ENCODE results near the gene CCL18.
"Not testable (repeated sequence)": the region's sequence is repeated elsewhere in the genome, so short reads cannot be mapped to it uniquely, and the experiment has no call there.

Gene CCL18

GRCh38 chr17:36063786-36064541, at the start of gene CCL18:
Gene CCL18, plus strand, starts transcription at chr17:36064272. Its CDS starts 71 bp downstream, at chr17:36064343.
- H3K9ac ChIP-seq (ENCODE audit: low read length): no peak within 1 kb of the TSS
- no peaks in the 10 kb centered on the region for H3K9me3 ChIP-seq (ENCODE audit: insufficient read depth, low read length)
- H3K79me2 ChIP-seq (ENCODE audit: low read length): no peaks in the 10 kb centered on the region
- H3K4me3 ChIP-seq (ENCODE audit: low read length): no peak within 1 kb of the TSS
- H4K20me1 ChIP-seq (ENCODE audit: insufficient read depth, low read length): no peaks in the 10 kb centered on the region
- H2AFZ ChIP-seq (ENCODE audit: low read depth, low read length): no peak within 1 kb of the TSS
- H3K27ac ChIP-seq (ENCODE audit: low read length): no peak within 1 kb of the TSS
- no peaks in the 10 kb centered on the region for H3K4me1 ChIP-seq (ENCODE audit: low read length)
- H3K4me2 ChIP-seq (ENCODE audit: low read length): no peak within 1 kb of the TSS
- H3K27me3 ChIP-seq (ENCODE audit: low read depth, low read length): peaks cover 38% of the 10 kb centered on the region
- no peaks in the 10 kb centered on the region for H3K36me3 ChIP-seq (replicated peaks; ENCODE audit: low read depth, low read length)
- TF ChIP-seq CTCF (IDR thresholded peaks at IDR 0.05; ENCODE audit: low read depth, low read length) (no peak), EZH2phosphoT487 (IDR thresholded peaks at IDR 0.05; ENCODE audit: low read depth) (no peak)

- Histone ChIP-seq H3K4me2 (ENCODE audit: low read length) (no peak overlapping the region; the same call in 1 of the 2 replicates), H3K4me1 (ENCODE audit: low read length) (peaks cover 21% of the 10 kb centered on the region), H4K20me1 (ENCODE audit: insufficient read depth, low read length) (no peaks in the 10 kb centered on the region), H3K27me3 (ENCODE audit: low read depth, low read length) (peaks cover 14% of the 10 kb centered on the region), H3K4me3 (ENCODE audit: low read length) (no peak overlapping the region), H3K9me3 (ENCODE audit: insufficient read depth, low read length) (no peaks in the 10 kb centered on the region), H3K79me2 (ENCODE audit: low read length) (no peaks in the 10 kb centered on the region), H3K27ac (ENCODE audit: low read length) (no peak overlapping the region), H2AFZ (ENCODE audit: low read depth, low read length) (no peak overlapping the region), H3K9ac (ENCODE audit: low read length) (no peak overlapping the region), H3K36me3 (replicated peaks; ENCODE audit: low read depth, low read length) (no peaks in the 10 kb centered on the region)
- TF ChIP-seq CTCF (IDR thresholded peaks at IDR 0.05; ENCODE audit: low read depth, low read length) (no peak), EZH2phosphoT487 (IDR thresholded peaks at IDR 0.05; ENCODE audit: low read depth) (no peak)
Observed at GRCh38 chr17:36014946-36015345, 49.1 kb upstream of the CCL18 start.

- not testable (repeated sequence) for H3K27ac ChIP-seq (ENCODE audit: low read length); H3K36me3 ChIP-seq (replicated peaks; ENCODE audit: low read depth, low read length); H2AFZ ChIP-seq (ENCODE audit: low read depth, low read length); H3K4me3 ChIP-seq (ENCODE audit: low read length); H4K20me1 ChIP-seq (ENCODE audit: insufficient read depth, low read length); H3K4me2 ChIP-seq (ENCODE audit: low read length); H3K79me2 ChIP-seq (ENCODE audit: low read length); H3K9me3 ChIP-seq (ENCODE audit: insufficient read depth, low read length); H3K9ac ChIP-seq (ENCODE audit: low read length)
- H3K4me1 ChIP-seq (ENCODE audit: low read length): peaks cover 21% of the 10 kb centered on the region
- H3K27me3 ChIP-seq (ENCODE audit: low read depth, low read length): peaks cover 14% of the 10 kb centered on the region
Observed at GRCh38 chr17:36015895-36016294, 48.2 kb upstream of the CCL18 start.

- no peaks in the 10 kb centered on the region for H3K79me2 ChIP-seq (ENCODE audit: low read length)
- no peaks in the 10 kb centered on the region for H3K9me3 ChIP-seq (ENCODE audit: insufficient read depth, low read length)
- no peak overlapping the region for H3K27ac ChIP-seq (ENCODE audit: low read length)
- H4K20me1 ChIP-seq (ENCODE audit: insufficient read depth, low read length): no peaks in the 10 kb centered on the region
- H3K4me2 ChIP-seq (ENCODE audit: low read length): no peak overlapping the region
- TF ChIP-seq EZH2phosphoT487 (IDR thresholded peaks at IDR 0.05; ENCODE audit: low read depth): no peak
- TF ChIP-seq CTCF (IDR thresholded peaks at IDR 0.05; ENCODE audit: low read depth, low read length): no peak
- peaks cover 17% of the 10 kb centered on the region for H3K4me1 ChIP-seq (ENCODE audit: low read length)
- H3K36me3 ChIP-seq (replicated peaks; ENCODE audit: low read depth, low read length): no peaks in the 10 kb centered on the region
- H2AFZ ChIP-seq (ENCODE audit: low read depth, low read length): no peak overlapping the region
- H3K9ac ChIP-seq (ENCODE audit: low read length): no peak overlapping the region
- H3K27me3 ChIP-seq (ENCODE audit: low read depth, low read length): peaks cover 14% of the 10 kb centered on the region
- H3K4me3 ChIP-seq (ENCODE audit: low read length): no peak overlapping the region
Observed at GRCh38 chr17:36016555-36016954, 47.5 kb upstream of the CCL18 start.
